Measurements from ENCODE around the gene CRPPA.
"Not testable (repeated sequence)": the region's sequence is repeated elsewhere in the genome, so short reads cannot be mapped to it uniquely, and the experiment has no call there.

CRPPA gene

DNA sequence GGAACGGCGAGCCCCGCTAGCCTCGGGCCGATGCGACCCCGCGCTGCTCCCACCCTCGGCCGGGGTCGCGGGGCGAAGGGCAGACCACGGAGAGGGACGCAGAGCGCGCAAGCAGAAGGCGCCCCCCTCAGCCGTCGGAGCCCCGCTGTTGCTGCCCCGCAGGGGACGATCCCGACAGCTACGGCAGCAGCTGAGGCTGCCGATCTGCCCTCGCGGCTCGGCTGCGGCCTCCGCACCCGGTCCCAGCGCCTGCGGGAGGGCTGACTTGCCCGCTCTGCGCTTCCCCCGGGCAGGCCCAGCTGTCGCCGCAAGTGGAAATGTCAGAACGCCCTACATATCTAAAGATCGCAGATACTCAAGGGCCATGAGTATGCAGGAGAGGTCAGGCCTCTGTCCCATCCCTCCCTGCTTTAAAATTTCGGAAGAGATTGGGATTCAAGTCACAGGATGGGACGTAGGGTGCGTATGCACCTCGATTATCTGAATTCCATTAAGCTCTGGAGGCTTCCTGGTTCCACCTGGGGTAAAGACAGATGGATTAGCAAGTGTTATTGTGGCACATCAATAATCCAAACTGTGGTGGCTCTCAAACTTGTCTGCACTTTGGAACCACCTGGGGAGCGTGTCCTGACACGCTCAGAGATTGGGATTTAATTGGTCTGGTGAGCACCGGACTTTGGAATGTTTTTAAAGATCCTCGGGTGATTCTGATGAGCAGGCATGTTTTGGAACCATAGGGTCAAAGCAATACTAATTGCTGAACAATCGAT lies at the start of gene CRPPA:
Gene CRPPA (minus strand): TSS at position 206 of the 770 bp plus-strand sequence. CDS start 216 bp downstream, outside the sequence.
- DNase-seq, result no peak

DNA sequence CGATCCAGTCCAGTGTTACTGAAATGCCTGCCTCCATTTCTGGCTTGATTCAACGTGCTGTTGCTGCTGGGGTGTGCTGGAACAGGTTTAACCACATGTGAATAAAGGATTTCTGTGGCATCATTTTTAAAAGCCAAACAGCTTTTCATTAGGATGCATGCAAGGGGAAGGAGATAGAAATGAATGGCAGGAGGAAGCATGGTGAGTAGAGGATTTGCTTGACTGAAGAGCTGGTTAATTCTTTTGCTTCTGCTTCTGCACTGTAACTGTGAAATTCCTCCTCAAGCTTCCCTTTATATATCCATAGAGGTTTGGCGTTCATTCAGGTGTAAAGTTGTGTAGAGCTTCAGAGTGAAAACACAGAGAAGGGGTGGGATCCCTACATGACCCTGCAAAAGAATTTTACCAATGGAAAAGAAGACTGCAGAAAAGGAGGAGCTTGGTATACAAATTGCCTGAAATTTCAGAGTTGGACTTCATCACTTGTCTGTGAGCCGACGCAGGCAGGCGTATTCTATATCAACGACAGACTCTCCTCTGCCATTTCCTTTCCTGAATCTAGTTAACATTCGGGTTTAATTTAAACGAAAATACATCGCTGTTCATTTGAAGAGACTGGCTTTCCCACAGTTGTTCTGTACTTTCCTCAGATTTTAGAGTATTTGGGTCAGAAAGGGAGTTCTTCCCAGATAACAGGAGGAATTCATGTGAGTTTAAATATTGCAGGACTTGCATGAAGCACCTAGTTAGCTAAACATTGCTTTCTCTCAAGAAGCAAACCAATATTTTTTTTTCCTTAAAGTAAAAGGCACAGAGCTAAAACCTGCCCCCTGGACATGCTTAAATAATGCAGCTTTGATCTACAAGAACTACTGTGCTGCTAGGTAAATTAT lies 44.4 kb upstream of the CRPPA start, which contains the start of gene SOSTDC1:
Gene SOSTDC1 (minus strand): TSS at position 270 of the 893 bp plus-strand sequence. CDS start 70 bp downstream, at position 200.
- no peak for DNase-seq

DNA sequence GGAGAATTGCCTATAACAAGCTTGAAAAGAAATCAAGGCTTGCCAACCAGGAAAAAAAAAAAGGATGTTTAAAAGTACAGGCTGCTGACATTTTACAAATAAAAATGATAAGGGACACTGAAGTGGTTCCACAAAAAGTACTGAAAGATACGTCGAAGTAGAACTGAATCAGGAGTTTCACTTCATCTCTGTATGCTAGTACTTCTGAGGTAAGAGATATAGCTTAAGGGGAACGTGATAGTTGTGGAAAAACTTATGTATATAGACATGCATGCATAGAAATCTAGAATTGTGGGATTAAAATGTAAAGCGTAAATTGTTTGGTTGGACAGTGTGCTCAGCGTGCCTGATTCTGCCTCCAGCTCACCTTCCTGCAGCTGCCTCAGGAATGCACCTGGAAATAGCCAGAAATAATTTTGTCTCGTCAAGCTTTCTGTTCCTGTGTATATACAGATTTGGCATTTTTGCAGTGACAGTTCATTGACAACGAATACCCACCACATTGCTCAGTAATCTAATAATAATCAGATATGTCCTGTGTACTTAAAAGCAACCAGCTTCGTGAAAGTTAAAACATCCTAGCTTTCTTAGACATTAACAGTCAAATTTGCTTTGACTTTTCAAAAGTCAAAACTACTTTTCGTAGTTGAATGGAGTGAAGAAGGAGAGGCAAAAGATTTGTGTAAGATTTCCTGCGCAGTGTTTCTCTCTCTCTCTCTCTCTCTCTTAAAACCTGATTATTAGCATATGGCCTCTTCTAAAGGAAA lies 42.8 kb upstream of the CRPPA start:
- no peak for DNase-seq

DNA sequence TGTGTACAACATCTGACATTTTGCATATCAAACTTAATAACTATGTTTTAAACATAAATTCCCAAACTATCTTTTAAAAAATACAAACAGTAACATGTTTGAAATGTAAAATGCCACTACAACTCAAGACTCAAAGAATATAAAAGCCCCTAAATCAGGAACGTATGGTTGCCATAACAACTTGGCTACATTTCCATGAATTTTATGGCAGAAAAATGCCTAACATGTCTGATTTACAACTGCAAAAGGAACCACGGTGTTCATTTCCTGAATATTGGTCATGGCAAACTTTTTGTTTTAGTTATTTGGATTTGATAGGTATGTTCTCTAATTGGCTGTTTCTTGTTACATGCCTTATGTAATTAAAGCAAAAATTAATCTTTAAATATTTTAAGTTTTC lies 42.2 kb upstream of the CRPPA start:
- no peak for DNase-seq

DNA sequence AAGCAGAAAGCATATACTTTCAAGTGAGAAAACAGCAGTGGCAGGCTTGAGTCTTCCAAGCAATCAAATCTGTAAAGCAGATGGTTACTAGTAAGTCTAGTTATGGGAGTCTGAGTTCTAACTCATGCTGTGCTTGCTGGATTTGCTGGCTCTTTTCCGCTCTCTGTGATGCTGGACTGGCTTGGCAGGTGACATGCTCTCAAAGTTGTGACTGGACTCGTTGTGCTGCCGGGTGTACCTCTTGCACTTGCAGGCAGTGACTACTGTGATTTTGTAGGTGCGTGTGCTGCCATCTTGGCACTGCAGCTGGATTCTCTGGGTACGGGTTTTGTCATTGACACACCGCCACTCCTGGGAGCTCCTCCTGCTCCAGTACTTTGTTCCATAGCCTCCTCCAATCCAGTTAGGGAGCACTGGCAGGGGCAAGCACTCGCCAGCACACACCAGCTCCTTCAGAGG lies 41.1 kb upstream of the CRPPA start:
- no peak for DNase-seq

DNA sequence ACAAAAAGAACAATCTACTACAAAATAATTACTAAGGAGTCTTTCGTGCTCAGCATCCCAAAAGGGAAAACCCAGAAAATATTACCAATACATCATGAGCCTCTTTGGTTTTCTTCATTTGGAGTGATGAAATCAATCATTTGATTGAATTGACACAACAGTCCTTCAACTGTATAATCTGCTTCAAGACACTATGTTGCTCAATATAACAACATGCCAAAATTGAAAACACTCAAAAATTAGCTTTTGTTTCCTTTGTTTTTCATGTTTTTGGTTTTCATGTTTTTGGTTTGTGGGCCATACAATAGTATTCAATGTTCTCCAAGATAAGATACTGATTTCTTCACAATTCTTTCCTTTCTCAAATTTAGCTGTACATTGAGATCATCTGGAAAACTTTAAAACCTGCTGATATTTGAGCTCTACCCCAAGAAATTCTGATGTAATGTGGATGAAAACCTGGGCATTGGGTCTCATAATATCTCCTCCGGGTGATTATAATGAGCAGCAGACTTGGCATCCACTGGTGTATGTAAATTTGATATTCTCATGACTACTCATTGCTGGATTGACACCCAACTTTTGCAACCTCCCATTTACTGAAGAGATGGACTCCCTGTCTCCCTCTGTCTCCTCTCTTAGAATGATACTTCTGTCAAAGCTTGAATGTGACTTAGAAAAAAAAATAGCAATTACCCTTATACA lies 39.6 kb upstream of the CRPPA start:
- no peak for DNase-seq

DNA sequence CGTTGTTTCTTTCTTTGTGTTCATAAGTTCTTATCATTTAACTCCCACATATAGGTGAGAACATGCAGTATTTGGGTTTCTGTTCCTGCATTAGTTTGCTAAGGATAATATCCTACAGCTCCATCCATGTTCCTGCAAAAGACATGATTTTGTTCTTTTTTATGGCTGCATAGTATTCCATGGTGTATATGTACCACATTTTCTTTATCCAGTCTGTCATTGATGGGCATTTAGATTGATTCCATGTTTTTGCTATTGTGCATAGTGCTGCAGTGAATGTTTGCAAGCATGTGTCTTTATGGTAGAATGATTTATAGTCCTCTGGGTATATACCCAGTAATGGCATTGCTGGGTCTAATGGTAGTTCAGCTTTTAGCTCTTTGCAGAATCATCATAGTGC lies 35.0 kb upstream of the CRPPA start:
- DNase-seq, result not testable (repeated sequence)

DNA sequence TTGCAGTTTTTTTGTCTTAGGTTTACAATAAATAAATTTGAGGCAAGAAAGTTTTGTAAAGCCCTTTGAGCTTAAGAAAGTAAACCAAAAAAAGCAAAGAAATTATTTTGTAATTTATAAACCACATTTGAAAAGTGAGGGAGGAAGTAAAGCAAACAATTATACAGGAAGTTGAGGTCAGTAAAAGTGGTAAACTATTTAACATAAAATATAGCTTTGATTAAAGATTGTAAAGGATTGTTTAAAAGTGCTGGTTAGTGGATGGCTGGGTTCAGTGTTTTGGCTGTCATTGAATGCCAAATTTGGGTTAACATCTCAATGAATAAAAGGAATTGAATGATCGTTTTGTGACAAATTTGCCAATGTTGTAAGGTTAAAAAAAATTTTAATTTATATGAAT lies 34.3 kb upstream of the CRPPA start:
- no peak for DNase-seq

DNA sequence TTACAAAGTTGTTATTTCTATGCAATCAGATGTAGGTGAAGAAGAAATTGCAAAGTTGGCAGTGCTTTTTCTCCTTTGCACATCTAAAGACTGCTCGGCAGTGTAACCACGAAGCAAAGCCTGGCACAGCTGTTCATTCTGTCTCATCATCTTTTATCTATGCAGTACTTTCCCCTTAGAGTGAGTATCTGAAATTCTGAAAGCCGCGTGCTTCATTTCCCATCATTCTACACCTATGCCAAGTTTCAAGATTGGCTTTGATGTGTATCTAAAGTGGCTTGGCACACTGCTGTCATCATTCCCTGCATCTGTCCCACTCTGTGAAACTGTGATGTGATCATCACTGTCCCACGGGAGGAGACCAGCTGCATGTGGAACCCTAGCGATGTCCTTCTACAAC lies 29.0 kb upstream of the CRPPA start:
- DNase-seq, result no peak

DNA sequence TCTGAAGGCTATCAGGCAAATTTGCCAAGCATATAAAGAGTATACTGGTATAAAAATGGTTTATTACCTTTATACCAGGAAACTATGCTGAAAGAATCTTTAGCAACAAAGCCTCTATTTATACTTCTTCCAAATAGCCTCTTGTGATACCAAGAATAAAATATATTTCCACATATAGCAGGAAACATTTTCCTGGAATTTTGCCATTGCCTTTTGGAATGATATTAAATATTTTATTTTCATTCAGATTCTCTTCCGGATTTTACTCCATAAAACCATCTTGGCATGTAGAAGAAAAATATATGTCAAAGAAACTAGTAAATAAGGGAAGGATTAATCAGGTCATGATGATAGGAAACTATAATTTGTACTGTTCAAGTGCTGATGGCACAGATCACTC lies 26.5 kb upstream of the CRPPA start:
- no peak for DNase-seq

DNA sequence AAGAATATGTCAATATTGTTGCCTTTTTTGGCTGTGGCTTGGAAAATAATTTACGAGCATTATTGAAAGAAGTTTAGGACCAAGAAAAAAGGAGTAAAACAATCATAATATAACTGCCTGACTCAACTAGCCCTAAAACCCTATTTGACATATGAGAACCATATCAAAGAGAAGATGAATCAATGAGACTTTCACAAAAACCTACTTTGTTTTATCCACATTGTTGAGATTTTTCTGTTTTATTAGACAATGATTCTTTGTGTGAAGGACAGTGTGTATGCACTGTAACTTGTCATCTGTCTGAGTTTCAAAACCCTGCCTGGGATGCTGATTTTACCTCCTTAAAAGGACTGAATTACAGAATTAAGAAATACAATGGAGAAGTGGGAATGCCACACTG lies 25.2 kb upstream of the CRPPA start:
- no peak for DNase-seq

DNA sequence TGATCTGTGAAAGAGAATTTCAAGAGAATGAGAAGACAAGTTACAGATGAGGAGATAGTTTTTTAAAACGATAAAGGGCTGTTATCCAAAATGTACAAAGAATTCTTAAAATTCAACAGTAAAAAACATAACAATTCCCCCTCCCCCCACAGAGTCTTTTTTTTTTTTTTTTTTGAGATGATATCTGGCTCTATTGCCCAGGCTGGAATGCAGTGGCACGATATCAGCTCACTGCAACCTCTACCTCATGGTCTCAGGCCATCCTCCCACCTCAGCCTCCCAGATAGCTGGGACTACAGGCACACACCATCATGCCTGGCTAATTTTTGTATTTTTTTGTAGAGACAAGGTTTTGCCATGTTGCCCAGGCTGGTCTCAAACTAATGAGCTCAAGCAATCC lies 22.5 kb upstream of the CRPPA start:
- not testable (repeated sequence) for DNase-seq

DNA sequence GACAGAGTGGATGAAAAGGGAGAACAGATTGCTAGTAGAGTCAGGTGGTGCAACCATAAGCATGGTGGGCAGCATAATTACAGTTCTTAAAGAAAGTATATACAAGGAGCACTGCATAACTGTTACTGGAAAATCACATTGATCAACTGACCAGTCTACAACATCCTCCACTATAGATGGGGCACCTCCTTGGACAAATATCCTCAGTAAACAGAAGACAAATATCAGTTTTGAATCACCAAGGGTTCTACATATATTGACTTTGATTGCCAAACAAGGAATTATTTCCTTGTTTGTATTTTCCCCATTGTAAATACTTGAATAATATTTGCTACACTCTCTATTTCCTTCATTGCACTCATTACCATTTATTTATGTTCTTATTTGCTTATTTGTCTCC lies 17.6 kb upstream of the CRPPA start:
- no peak for DNase-seq

DNA sequence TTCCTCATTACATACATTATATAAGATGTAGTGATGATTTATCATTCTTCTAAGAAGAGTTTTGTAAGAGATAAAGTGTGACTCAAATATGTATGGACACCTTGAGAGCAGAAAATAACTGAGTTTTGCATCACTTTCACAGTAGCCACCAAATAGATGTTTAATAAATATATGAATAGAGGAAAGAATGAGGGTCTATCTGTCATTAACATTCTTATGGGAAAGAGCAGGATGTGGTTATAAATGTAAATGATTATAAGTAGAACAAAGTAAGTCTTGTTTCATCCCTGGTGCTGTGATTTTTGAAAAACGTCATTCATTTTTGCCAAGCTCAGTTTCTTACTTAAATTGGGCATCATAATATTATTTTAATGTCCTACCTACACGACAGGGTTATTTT lies 15.0 kb upstream of the CRPPA start:
- no peak for DNase-seq

DNA sequence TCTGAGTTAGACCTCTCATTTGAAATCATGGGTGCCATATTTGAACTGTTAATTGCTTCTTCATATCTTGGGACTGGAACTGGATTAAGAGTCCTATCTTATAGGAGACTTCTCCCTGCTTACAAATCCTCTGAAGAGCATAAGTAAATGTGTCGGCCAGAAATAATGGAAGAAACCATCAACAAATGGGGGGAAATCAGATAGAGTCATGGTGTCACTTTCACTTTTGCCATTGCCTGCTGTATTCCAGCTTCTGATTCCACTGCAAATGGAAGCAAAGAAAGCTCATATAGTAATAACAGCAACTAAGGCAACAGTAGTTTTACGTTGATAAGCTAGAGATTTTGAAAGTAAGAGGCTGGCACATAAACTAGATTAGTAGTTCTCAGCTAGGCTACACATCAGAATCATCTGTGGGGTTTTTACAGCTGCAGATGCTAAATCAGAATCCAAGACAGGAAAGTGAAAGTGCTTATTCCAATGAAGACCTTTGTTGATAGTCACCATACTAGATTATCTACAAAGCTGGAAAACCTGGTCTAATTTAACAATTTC lies 12.3 kb upstream of the CRPPA start:
- no peak for DNase-seq

DNA sequence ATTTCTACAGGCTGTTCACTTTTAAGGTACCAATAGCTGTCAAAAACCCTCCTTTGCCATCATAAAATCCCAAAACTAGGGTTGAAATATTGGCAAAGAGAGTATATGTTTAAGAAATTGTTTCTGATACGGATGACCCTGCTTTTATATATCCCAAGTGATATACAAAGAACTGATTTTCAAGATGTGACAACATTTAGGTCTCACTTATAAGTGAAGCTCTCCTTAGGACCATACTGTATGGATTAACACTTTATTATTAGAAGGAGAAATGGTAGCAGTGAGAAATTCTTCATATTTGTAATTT lies 11.0 kb upstream of the CRPPA start:
- DNase-seq, result no peak

DNA sequence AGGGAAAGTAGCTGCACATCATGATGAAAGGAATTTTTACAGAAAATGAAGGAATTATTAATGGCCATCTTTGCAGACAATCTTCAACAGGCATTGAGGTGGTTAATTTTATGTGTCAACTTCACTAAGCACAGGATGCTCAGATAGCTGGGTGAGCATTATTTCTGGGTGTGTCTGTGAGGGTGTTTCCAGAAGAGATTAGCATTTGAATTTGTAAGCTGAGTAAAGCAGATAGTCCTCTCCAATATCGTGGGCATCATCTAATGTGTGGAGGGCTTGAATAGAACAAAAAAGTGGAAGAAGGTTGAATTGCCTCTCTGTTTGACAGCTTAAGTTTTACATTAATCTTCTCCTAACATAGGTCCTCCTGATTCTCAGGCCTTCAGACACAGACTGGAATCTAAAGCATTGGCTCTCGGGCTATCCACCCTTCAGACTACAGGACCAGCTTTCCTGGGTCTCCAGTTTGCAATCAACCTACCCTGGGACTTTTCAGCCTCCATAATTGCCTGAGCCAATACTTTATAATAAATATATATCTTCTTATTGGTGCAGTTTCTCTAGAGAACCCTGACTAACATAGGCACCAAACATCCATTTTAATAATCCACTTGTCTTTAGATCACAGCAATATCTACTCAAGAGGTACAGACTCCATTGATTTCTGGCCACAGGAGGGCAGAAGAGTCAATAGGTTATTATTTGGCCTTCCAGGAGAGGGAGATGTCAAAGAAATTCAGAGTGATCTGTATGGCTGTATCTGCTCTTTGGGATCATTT lies 10.5 kb upstream of the CRPPA start:
- no peak for DNase-seq

DNA sequence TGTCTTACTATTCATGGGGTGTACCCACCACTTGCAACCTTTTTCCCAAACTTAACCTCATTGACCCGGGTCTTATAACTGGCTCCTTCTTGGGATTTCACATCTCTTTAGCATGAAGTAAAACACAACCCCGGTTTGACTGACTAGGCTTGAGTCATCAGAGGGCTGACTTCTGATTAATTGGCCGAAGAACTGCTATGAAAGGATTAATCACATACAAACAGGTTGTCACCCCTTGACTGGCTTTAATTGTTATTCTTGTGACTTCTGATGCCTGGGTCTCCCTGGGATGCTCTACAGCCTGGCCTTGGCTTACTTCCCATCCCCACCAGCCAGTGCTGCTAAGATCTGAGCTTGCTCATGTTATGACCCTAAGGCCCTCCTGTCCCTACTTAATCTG lies 8.8 kb upstream of the CRPPA start:
- DNase-seq, result no peak

DNA sequence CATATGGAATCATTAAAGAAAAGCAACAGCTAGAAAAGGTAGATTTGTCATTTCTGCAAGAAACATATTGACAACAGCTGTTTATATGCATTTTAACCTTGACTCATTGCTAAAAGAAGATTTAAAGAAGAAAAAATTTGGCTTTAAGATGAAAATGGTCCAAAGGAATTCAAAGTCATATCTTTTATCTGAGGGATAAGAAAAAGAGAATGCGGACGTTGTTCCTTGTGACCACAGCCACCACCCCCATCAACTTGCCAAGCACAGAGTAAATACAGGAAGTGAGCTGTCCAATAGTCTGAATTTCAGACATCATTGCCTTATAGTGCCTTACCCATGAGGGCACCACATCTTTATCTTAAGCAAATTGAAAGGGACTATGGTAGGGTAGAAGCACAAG lies 7.3 kb upstream of the CRPPA start:
- DNase-seq, result no peak

DNA sequence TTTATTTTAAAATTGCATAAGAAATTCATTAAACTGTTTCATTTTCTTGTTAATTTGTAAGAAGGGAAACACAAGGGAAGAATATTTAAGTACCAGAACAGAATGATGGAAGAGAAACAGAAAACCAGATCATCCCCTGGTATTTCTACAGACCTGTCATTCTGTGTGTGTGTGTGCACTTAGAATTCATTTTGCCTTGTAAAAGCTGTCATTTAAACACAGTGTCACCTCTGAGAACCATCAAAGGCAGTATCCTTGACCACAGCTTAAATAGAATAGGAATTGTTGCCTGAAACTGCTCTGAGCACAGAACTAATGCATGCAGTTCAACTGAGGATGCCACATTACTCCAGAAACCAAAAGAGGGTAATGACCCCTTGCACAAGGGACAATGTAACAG lies 6.8 kb upstream of the CRPPA start:
- no peak for DNase-seq

DNA sequence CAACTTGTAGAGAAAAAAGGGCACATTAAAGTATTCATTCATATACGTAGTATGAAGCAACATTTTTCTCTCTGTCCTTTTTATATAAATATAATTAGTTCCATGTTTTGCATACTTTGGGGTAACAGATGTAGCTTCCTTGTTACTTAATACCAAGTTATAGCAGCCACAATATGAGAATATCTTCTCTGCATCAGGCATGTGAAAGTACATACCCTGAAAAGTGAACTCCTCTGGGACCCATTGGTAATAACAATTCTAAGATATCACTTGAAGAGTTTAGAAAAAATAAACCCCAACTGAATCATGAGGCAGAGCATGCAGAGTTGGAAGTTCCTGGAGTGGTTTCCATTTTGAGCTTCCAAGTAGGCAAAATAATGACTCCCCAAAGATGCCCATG lies 2.4 kb upstream of the CRPPA start:
- DNase-seq, result no peak

DNA sequence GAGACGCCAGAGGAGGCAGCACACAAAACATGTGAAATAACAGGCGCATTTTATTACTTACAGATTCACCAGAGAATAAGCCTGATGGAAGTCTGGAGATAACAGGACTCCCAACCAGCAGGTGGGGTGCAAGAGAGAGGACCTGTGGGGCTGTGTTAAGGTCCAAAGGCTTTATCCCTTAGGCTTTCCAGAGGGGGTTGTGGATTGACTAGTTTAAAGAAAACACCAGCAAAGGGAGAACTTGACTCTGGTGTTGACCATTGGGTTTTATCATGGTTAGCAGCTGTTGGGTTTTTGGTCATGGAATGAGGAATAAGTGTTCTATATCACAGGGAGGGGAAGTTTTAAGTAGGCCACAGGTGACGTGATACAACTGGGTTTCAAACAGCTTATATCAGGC lies 1.6 kb upstream of the CRPPA start:
- no peak for DNase-seq

All from NCI-H187 treated with DMSO at 0.1 percent for 48 hours (cell line).